T-helper 2 cell (primary cell): ENCODE data around the gene SLC12A6.

Source experiments
- DNase-seq, 5 experiments: peaks; one replicate each; pipeline versions ENCODE4 v3.0.0 to v3.0.0-alpha.2; 2012 to 2022

The SLC12A6 gene

DNA sequence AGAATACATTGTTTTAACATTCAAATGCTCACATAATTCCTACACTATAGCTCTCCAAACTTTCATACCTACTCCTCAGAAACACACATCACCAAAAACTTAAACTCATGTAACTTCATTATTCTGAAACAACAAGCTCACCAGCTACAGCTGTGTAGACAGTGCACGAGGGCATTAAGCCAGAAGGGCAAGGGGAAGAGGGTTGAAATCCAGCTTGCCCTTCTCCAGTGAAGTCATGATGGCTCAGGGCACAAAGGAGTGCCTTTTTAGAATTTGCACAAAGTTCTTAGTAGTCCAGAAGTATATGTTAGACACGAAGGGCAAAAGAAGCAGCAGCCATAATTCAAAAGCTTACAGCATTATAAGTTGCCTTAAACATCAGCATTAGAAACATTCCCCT, 8.6 kb downstream of the SLC12A6 start:
- DNase-seq, result no peak

DNA sequence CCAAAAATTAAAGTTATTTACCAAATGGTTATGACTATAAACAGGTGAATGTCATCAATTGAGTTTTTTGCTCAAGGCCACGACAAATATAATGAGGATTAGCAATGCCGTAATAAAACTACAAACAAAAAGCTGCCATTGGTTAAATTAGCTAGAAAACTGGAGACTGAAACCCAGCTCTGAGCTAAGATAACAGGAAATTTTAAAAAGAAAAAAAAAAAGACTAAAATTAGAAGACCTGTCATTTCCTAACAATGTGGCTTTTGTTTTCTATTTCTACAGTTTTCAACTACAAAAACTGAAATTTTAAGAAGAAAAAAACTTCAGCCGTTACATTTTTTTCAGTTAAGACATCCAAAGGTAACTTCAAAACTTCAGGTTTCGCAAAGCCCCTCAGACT, 9.7 kb downstream of the SLC12A6 start:
- DNase-seq, result peak in 1 of 5 experiments; percentile 37

DNA sequence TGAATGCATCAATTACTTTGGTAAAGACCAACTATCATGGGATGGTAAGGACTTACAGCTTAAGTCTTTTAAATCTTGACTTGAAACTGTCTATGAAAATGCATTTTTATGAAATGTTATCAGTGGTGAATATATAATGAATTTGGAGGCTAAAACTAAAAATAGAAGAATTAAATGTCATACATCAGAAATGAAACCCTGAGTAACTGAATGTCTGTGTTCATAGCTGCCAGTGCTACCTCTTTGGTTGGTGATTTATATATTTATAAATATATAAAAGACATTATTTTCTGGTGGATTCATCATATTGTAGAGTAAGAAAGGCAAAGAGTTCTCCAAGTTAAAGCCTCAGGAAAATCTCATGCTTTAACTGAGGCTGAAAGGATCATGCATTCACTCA, 12.2 kb downstream of the SLC12A6 start:
- DNase-seq, result no peak

DNA sequence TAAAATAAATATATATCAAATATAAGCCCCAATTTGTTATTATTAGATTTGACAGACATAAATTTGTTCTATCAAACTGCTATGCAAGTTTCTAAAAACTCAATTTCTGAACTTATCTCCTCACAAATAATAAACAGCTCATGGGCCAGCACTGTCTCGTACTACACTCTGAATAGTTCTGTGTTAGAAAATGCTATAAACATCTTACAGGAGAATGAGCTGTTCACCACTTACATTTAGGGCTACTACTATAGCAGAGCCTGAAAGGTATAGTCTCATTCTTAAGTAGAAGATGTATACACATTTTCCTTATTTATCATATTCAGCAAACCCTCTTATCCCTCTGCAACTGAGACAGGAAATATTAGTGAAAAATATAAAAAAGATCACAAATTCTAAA, 12.6 kb downstream of the SLC12A6 start:
- no peak for DNase-seq

DNA sequence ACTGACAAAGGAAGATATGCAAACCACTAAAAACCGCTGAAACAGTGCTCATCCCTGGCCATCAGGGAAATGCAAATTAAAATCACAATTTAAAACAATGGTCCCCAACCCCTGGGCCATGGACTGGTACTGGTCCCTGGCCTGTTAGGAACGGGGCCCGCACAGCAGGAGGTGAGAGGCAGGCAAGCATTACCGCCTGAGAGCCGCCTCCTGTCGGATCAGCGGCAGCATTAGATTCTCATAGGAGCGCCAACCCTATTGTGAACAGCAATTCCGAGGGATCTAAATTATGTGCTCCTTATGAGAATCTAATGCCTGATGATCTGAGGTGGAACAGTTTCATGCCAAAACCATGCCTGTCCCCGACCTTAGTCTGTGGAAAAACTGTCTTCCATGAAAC, 14.4 kb downstream of the SLC12A6 start:
- no peak for DNase-seq

DNA sequence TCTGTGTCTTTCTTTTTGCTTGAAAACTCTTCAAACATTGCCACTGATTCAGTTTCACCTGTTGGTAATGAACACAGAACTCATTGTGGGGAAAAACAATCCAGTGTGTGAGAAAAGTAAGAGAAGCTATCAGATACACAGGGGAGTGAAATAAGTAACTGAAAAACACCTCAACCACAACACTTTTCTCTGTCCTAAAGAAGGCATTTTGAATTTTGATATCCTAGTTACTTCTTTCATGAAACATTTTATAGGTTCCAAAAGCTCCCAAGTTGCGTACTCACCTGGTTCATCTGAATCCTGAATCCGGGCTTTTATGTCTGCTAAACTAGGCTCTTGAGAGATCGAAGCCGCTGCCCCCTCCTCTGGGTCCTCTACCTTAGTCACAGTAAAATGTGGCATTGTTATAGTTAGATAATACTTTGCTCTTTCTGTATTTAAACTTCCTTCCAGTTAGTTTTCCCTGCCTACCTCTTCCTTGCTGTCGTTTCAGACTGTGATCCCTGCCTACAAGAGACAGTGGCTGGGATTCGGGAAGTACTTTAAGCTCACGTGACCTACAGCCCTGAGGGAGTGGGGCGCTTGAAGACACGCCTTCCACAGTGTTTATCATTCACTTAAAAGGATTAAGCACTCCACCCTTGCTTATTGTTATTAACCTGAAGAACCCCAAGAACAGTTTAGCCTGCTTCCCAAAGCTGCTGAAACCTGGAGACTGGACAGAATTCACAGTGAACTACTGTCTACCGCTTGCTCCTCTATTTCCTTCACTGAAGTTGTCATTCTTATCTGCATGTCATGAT, 19.1 kb downstream of the SLC12A6 start:
- peak in 2 of 5 experiments; percentile 18 to 58 for DNase-seq

DNA sequence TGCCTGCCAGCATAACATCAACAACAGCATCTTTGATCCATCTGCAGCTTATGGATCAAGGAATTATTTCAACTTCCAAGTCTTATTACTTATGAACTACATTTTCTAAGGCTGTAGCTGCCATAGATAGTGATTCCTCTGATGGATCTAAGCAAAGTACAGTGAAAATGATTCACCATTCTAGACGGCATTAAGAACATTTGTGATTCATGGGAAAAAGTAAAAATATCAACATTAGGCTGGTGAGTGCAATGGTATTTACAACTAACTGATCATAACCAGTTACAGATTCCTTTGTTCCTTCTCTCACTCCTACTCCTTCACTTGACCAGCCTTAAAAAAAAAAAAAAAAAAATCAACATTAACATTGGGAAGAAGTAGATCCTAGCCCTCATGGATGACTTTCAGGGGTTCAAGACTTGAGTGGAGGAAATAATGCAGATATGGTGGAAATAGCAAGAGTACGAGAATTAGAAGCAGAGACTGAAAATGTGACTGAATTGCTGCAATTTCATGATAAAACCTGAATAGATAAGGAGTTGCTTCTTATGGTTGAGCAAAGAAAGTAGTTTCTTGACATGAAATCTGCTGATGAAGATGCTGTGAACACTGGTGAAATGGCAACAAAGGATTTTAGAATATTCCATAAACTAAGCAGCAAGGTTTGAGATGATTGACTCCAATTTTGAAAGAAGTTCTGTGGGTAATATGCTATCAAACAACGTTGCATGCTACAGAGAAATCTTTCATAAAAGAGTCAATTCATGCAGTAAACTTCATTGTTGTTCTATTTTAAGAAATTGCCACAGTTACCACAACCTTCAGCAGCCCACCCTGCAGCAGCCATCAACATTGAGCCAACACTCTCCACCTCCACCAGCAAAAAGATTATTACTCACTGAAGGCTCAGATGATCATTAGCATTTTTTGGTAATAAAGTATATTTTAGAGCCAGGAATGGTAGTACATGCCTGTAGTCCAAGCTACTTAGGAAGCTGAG, 22.8 kb downstream of the SLC12A6 start:
- no peak for DNase-seq

DNA sequence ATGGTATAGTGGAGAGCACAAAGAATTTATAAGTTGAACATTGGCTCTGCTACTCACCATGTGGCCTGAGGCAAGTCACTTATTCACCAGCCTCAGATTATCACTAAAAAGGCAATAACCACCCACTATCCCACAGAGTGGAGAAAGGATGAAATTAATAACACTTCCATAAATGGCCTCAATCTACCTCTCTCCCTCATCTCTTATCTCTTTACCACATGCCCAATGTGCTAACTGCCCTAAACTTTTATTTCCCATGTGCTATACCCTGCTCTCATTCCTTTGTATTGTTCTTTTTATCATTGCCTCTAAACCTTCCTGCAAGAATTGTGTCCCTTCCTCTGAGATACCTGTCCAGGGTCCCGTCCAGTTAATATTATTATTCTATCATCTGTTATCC, 26.0 kb downstream of the SLC12A6 start:
- DNase-seq, result no peak

DNA sequence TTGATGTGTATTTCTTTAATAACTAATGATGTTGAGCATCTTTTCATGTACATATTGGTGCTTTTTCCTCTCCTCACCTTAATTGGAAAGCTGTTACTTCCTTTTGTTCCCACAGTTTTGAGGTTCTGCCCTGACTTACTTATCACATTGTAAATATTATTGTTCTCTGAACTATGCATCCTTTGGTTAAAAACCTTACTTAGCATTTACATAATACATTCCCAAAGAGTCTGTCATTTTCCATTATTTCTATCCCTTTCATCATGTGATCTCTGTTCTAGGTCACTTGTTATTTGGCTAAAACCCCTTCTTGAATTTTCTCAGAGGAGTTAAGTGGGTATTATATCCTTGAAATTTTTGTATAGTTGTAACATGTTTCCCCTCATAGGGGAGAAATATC, 33.0 kb downstream of the SLC12A6 start:
- DNase-seq, result no peak

DNA sequence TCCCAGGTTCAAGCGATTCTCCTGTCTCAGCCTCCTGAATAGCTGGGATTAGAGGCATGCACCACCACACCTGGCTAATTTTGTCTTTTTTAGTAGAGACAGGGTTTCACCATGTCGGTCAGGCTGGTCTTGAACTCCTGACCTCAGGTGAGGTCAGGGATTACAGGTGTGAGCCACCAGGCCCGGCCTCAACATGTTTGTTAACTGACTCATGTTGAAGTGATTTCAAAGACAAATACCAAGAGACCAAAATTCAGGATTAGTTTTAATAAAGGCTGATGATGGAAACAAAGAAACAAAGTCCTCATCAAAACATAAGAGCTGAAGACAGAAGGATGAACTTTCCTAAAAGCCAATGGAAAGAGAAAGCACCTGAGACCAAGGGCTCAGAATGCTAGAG, 36.5 kb downstream of the SLC12A6 start:
- no peak for DNase-seq

DNA sequence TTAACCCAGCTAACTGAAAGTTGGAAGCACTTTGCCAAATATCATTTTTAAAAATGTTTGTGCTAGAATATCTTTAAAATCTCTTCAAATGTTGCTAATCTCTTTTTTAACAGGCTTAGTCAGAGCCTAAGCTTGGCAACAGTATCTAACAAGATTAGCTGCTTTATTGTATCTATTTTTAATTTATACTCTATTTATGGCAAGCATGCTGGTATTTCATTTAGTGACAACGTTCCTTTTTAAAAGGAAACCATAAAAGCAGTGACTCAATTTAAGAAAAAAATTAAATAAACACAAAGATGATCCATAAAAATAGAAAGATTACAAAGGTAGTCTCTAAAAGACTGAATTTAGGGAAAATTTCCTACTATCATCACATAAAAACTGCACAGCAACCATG, 40.5 kb downstream of the SLC12A6 start:
- DNase-seq, result no peak

DNA sequence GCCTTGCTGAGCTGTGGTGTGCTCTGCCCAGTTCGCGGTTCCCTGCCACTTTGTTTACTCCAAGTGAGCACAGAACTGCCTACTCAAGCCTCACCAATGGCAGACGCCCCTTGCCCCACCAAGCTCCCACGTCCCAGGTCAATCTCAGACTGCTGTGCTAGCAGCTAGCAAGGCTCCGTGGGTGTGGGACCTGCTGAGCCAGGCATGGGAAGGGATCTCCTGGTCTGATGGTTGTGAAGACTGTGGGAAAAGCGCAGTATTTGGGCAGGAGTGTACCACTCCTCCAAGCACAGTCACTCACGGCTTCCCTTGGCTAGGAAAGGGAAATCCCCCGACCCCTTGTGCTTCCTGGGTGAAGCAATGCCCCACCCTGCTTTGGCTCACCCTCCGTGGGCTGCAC, 45.0 kb downstream of the SLC12A6 start:
- no peak for DNase-seq

DNA sequence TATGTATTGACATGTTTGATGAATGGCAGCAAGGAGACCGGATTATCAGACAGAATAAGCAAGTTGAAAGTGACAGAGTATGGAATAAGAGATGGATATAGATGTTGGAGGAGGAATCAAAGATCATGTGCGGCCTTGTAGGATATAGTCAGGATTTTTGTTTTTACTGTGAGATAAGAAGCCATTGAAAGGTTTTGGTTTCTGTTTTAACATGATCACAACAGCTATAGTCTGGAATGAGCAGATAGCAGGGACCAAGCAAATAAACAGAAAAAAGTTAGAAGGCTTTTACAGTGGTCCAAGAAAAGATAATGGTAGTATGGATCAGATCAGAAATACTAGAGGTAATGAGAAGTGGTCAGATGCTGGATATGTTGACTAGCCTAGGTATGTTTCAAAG, 52.6 kb downstream of the SLC12A6 start:
- DNase-seq, result peak in 1 of 5 experiments; percentile 25

DNA sequence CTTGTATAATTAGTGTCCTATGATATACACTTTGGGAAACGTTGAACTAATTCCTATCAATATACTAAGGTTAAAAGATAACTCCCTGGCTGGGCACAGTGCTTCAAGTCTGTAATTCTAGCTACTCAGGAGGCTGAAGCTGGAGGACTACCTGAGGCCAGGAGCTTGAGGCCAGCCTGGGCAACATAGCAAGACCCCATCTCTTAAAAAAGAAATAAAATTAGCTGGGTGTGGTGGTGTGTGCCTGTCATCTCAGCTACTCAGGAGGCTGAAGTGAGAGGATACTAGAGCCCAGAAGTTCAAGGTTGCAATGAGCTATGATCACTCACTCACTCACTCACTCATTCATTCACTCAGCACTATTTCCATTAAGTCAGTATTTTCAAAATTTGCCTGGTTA, 55.2 kb downstream of the SLC12A6 start:
- DNase-seq, result no peak

DNA sequence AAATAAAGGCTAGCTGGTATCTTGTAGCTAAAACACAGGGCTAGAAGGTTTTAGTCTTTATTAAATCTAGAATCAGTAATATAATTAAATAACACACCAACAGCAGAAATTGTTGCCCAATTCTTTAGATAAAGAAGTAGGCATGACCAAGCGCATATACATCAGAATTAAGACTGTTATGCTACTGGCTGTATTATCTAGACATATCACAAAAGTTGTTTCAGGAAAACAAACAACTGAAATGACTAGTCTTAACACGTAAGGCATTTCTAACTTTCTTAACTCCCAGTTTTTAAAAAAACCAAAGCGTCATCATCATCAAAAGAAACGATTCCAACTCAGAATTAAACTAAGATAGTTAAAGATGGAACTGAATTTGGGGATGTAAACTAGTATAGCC, 57.4 kb downstream of the SLC12A6 start:
- DNase-seq, result no peak

DNA sequence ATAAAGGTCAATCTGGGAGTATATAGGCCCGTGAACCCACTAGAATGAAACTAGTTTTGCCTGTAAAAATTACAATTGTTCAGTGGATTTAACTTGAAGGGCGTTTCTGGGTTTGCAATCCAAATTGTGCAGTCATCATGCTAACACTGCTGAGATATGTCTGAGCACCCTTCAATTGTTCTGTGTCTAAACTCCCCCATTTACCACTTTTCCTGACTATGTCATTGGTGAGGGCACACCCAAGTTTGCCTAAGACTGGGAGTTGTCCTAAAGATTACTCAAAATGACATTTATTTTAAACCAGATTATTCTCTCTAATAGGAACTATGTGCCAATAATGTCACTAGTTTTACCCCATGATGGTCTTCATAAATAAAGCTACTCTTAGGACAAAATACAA, 58.2 kb downstream of the SLC12A6 start:
- DNase-seq, result no peak

DNA sequence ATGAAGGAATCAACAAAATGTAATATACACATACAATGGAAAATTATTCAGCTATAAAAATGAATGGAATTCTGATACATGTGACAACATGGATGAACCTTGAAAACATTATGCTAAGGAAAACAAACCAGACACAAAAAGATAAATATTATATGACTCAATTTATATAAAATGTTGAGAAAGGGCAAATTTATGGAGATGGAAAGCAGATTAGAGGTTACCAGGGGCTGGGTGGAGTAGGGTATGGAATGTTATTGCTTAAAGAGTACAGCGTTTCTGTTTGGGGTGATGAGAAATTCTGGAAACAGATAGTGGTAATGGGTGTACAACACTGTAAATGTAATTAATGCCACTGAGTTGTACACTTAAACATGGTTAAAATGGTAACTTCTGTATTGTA, 61.9 kb downstream of the SLC12A6 start:
- no peak for DNase-seq

DNA sequence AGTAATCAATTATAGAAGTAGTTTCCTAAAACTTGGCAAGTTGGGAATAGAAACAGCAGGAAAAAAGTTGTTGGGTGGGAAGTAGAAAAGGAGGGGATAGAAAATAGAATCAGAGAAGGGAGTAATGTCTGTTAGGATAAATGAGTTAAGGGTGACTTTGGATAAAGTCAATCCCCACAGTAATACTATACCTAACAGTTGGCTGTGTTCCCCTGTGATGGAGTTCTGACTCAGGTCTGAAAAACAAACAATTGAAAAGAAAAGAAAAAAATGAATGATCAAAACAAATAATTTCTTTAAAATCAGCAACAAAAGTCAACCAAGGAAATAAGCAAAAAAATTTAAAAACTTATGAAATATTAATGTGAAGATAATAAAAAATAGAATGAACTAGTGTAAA, 62.4 kb downstream of the SLC12A6 start:
- no peak for DNase-seq

DNA sequence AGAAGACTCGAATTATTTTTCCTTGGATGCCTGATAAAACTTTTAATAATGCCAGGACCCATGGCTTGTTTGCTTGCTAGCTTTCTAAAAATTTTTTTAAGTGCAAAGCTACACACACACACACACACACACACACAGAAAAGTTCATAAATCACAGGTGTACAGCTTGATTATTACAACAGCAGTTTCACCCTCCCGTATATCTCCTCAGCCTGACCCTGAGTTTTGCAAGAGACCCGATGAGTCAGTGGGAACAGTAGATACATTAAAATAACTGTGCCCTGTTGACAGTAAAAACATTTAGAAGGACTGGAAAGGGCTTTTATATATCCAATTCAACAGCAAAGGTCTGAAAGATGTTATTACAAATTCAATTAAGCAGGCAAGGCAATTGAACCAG, 66.1 kb downstream of the SLC12A6 start:
- no peak for DNase-seq

DNA sequence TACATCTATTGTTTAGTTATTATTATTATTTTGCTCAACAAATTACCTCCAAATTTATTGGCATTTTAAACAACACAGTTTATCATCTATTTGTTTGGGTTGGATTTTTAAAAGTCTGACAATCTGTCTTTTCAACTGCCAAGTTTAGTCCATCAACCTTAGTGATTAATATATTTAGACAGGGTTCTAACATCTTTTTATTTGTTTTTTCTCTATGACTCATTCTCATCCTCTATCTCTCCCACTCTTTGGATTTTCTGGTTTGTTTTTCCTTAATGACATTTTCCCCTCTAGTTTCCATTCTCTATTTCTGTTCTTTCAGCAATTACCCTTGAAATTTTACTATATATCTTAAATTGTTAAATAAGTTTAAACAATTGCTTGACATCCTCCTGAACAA, 70.8 kb downstream of the SLC12A6 start:
- DNase-seq, result no peak

DNA sequence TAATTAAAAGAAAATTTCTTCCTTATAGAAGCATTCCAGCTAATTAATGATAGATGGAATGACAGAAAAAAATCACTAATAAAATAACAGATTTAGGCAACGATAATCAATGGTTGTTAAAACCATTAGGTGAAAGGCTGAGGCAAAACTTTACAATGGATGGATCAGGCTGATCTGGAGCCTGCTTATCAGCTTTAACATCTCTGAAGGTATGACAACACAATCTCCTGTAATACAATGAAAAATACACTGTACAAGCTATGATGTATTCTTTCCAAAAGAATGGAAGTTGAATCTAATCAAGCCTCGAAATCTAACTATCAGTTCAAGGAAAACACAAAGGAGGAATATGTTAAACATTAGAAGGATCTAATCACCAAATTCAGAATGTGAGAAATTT, 73.5 kb downstream of the SLC12A6 start:
- DNase-seq, result no peak

DNA sequence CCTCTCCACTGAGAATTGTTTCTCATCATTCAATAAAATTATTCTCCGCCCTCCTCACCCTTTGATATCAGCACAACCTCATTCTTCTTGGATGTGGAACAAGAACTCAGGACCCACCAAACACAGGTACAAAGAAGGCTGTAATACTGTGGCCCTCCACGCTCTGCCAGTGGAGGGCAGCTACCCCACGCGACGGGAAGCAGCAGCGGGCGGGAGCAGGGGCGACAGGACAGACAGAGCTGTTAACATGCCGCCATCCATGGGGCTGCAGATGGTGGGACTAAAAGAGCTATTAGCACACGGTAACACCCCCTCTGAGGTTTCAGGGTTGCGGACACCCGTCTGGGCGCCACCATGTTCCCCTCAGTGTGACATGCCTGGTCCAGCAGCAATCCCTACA, 75.2 kb downstream of the SLC12A6 start:
- no peak for DNase-seq

DNA sequence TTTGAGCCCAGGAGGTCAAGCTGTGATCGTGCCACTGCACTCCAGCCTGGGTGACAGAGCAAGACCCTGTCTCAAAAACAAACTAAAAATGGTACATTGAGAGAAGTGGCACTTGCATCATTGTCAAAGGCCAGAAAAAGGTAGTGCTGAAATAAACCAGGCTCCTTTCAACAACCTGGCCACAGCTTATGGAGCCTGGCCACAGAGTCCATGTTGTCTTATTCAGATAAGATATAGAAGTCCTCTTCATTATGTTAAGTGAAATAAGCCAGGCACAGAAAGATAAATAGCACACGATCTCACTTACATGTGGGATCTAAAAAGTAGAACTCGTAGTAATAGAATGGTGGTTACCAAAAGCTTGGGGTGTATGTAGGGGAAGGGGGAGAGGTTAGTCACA, 78.0 kb downstream of the SLC12A6 start:
- no peak for DNase-seq

DNA sequence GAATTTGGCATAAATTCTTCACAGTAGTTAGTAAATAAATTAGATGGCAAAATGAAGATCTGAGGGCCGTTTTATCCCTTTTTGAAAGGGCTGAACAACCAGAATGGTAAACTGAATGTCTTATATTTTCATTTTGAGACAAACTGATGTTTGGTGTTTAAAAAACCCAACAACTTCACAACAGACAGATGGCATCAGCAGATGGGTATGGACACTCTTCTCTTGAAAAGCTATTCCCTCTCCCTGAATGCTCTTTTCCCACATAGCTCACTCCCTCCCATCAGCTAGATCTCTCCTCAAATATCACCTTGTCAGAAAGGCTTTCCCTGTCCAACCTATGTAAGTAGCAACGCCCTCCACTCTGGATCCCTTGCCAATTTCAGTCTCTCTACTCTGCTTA, 79.4 kb downstream of the SLC12A6 start:
- no peak for DNase-seq
